IPS-NIHi7 (cell line): ENCODE measurements around the gene SORD.
"Not testable (repeated sequence)": the region's sequence is repeated elsewhere in the genome, so short reads cannot be mapped to it uniquely, and the experiment has no call there.

Source experiments
- DNase-seq: peaks from one replicate; pipeline ENCODE4 v3.0.0; 2012; ENCODE audit warnings: mixed read lengths; ENCODE audit errors: extremely low spot score

SORD gene

DNA sequence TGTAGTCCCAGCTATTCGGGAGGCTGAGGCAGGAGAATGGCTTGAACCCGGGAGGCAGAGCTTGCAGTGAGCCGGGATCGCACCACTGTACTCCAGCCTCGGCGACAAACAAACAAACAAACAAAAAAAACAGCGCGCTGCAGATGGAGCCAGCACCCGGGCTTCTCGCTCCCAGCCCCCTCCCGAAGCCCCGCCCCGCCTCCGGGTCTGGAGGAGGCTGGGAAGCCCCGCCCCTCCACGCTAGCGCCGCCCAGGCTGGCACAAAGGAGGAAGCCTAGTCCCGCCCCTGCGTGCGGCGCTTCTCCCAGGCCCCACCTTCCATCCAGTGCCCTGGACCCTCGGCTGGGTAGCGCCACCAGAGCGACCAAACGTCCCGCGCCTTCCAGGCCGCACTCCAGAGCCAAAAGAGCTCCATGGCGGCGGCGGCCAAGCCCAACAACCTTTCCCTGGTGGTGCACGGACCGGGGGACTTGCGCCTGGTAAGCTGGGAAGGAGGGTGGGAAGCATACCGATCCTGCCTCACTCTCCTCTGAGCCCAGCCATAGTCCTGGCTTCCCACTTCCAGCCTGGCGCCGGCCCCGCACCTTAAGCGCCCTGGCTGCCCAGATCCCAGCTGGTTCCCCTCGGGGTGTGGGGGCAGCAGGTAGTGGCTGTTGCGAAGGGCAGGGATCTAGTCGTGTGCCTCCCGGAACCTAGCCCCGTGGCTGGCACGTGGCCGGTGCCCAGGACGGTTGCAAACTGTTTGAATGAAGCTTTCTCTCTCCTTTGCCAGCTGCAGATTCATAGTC is at the start of gene SORD:
SORD (plus strand) TSS at position 325 of the 788 bp plus-strand sequence; CDS start at position 414, 89 bp downstream.
- peak; percentile 100 for DNase-seq

GRCh38 chr15:44976183-44976582 is 46.8 kb upstream of the SORD start:
- not testable (repeated sequence) for DNase-seq

GRCh38 chr15:44977781-44978180 is 45.2 kb upstream of the SORD start:
- not testable (repeated sequence) for DNase-seq

DNA sequence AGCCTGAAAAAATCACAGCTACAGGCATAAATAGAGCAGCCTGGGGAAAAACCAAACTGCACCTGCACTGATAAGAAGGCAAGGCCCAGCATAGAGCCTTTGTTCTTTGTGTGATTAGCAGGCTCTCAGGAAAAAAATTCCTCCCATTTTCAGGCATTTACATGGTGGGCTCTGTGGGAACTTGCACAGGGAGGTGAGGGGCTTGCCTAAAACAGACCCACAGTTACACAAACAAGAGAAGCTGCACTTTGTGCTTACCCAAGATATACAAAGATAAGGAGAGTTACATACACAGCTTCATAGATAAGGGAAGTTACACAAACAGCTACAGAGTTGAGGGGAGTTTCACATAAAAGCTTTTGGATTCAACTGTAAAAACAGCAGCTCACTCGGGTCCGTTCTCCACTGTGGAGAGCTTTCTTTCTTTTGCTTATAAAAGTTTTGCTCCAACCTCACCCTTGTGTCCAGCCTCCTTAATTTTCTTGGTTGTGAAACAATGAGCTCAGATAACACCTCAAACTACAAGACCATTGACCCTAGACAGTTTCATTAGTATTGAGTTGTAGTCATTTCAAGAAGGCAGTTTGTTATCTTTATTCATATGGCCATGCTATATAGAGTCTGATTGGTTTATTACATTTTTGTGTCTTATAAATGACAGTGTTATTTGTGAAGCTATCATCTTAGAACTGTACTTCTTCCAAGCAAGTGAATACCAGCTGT is 43.2 kb upstream of the SORD start:
- DNase-seq = not testable (repeated sequence)

GRCh38 chr15:44984144-44984543 is 38.9 kb upstream of the SORD start:
- DNase-seq = not testable (repeated sequence)

DNA sequence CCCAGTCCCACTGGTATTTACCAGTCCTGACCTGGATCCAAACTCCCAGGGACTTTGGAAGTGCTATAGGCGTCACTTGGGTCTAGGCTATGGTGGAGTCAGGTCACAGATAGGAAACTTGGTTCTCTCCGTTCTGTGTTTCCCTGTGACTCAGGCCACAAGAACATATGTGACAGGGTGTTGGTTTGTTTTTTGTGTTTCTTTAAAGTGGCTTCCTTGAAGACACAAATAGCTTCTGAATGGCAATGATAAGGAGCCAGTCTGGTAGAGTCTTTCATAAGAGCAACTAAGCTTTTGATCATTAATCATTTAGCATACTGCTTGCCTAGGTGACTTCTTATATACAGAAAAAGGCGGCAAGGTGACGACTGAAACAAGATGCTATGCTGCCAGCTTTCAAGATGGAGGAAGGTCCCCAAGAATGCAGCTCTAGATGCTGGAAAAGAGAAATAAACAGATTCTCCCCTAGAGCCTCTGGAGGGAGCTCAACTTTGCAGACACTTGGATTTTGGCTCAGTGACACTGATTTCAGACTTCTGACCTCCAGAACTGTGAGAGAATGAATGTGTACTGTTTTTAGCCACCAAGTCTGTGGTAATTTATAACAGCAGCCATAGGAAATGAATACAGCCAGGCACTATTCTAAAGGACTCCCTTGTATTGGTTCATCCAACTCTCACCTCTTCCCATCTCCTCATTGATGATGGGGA is 36.5 kb upstream of the SORD start:
- not testable (repeated sequence) for DNase-seq

DNA sequence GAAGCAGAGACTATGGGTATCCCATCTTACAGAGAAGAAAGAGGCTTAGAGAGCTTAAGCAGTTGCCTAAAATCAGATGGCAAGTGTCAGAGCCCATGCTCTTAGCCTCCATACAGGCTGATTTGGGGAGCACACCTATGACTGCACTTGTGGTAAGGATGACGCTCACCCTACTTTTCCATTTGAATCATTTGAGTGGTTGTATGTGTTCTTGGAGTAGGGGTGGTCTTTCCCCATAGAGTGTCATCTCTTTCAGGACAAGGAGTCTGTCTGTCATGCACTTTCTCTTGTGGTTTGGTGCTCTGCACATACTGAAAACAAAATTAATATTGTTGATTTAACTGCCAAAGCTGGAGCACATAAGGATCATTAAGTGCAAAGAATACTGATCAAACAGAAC is 35.3 kb upstream of the SORD start:
- DNase-seq = not testable (repeated sequence)

- DNase-seq = not testable (repeated sequence)
Measured at GRCh38 chr15:44988184-44988869, 34.7 kb upstream of the SORD start.

GRCh38 chr15:44988870-44989219 is 34.1 kb upstream of the SORD start:
- not testable (repeated sequence) for DNase-seq

DNA sequence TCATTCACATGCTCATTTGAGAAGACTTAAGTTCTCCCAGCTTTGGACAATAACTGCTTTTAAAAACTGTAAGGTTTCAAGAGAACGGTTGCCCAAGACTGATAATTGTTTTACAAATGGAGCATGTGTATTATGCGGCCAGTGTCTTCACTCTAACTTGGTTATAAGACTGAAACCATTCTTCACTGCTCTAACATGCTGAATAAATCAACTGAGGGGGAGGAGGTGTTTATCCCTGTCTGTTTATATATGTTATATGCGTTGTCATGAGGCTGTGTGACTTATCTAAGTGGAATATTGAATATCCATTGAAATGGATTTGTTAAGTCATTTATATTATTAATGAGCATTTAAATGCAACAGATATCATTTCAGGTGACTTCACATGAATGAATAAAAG is 25.4 kb upstream of the SORD start:
- not testable (repeated sequence) for DNase-seq

- DNase-seq = no peak
Measured at GRCh38 chr15:44999105-44999504, 23.9 kb upstream of the SORD start.

GRCh38 chr15:45001180-45001579 is 21.8 kb upstream of the SORD start:
- not testable (repeated sequence) for DNase-seq

DNA sequence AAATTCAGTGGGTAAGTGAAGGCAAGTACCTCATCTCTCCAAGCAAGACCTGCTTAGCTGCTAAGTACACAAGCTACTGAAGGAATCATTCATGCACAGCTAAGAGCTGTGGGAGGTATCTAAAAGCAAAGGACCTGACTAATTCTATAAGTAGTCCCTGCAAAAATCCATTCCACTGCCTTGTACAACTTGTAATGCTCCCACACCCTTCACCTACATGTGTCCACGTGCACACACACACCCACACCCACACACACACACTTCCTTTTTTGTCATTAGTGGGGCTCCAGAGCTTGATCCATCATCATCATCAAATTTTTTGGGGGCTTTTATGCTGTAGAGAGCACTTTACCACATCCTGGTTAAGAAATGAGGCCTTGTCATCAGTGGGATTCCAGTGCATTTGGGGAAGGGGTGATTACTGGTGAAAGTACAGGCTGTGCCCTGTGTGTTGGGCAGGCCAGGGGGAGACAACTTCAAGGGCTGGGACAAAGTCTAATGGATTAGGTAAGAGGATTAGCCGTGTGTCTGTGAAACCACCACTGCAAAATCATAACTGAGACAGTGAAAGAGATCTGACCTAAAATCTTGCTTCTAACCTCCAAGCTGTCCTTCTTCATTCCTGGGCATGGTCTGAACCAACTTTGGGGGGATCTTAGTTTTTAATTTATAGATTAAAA is 19.1 kb upstream of the SORD start:
- DNase-seq = not testable (repeated sequence)

DNA sequence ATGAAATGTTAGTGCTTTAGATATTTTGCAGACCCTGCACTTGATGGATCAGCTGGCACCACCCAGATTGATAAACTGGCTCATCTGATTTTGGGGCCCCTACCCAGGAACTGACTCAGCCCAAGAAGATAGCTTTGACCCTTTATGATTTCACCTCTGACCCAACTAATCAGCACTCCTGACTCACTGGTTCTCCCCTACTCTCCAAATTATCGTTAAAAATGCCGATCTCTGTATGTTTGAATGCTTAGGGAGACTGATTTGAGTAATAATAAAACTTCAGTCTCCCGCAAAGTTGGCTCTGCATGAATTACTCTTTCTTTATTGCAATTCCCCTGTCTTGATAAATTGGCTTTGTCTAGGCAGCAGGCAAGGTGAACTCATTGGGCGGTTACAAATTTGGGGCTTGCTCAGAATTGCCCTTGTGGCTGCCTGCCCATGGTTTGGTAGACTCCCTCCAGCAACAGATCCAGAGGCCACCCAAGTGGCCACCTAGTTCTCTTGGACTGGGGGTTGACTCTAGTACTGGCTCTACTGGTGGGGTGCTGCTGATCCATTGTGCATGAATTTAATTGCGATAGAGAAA is 18.3 kb upstream of the SORD start:
- DNase-seq = not testable (repeated sequence)

DNA sequence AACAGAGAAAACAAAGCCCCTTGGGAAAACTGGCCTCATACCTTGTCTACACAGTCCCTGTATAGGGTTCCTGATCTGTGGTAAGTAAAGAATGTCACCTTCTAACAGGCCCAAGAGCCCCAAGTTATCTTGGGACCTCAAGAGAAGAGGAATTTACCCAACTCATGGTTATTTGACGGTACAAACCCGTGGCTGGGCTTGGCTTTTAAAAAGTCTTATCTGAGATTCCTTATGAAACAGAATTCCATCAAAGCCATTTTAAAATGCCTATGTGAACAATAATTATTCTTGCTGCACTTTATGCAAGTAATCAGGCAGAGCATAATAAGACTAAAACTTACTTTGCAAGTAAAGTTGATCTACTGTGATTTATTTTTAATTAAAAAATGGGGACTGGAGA is 13.9 kb upstream of the SORD start:
- DNase-seq = no peak

- not testable (repeated sequence) for DNase-seq
Measured at GRCh38 chr15:45015114-45015513, 7.9 kb upstream of the SORD start.

GRCh38 chr15:45020222-45020900 is 2.6 kb upstream of the SORD start:
- not testable (repeated sequence) for DNase-seq

- DNase-seq = not testable (repeated sequence)
Measured at GRCh38 chr15:45020901-45021259, 2.1 kb upstream of the SORD start.

DNA sequence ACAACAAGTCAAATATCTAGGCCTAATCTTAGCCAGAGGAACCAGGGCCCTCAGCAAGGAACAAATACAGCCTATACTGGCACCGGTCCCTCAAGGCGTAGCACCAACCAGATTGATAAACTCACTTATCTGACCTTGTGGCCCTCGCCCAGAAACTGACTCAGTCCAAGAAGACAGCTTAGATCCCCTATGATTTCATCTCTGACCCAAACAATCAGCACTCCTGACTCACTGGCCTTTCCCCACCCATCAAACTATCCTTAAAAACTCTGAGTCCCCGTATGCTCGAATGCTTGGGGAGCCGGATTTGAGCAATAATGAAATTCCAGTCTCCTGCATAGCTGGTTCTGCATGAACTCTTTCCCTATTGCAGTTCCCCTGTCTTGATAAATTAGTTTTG is 1.6 kb upstream of the SORD start:
- no peak for DNase-seq

- DNase-seq = peak; percentile 14
Measured at GRCh38 chr15:45023659-45024225, 747 bp downstream of the SORD start.
